MM.1S (cell line): ENCODE data around the gene MUCL3.
A peak's percentile ranks its signal among the peaks of the same experiment; 100 is the strongest.

Source experiments
- DNase-seq: peaks from one replicate; pipeline ENCODE4 v3.0.0-alpha.2; 2015
- H2AFZ ChIP-seq: fragments of 300-600 bp; sonication (generic); 2 replicates; pipeline ENCODE4 v1.6.0; 2016; ENCODE audit warnings: antibody characterized with exemption, low read length
- H3F3A ChIP-seq: fragments of 300-600 bp; sonication (generic); 2 replicates; pipeline ENCODE4 v1.6.1; 2016; ENCODE audit warnings: mild to moderate bottlenecking, antibody characterized with exemption, low read length, moderate library complexity, mixed read lengths; ENCODE audit not compliant: insufficient read depth
- H3K27ac ChIP-seq: fragments of 300-600 bp; sonication (generic); 2 replicates; pipeline ENCODE4 v1.5.1; 2016; ENCODE audit warnings: mild to moderate bottlenecking, low read length
- H3K27me3 ChIP-seq: fragments of 300-600 bp; sonication (generic); replicated peaks from 2 replicates; pipeline ENCODE4 v1.6.0; 2016; ENCODE audit warnings: low read length; ENCODE audit not compliant: insufficient read depth
- H3K36me3 ChIP-seq: fragments of 300-600 bp; sonication (generic); replicated peaks from 2 replicates; pipeline ENCODE4 v1.6.1; 2016; ENCODE audit warnings: mild to moderate bottlenecking, low read length, mixed read lengths; ENCODE audit not compliant: insufficient read depth
- H3K4me1 ChIP-seq: fragments of 300-600 bp; sonication (generic); 2 replicates; pipeline ENCODE4 v1.6.1; 2016; ENCODE audit warnings: low read length, mixed read lengths
- H3K4me2 ChIP-seq: fragments of 300-600 bp; sonication (generic); 2 replicates; pipeline ENCODE4 v1.6.0; 2016; ENCODE audit warnings: low read depth, low read length
- H3K4me3 ChIP-seq: fragments of 300-600 bp; sonication (generic); 2 replicates; pipeline ENCODE4 v1.5.1; 2016; ENCODE audit warnings: low read length, mixed read lengths
- H3K79me2 ChIP-seq: fragments of 300-600 bp; sonication (generic); 2 replicates; pipeline ENCODE4 v1.6.1; 2016; ENCODE audit warnings: mixed run types, low read length, mixed read lengths
- H3K9ac ChIP-seq: fragments of 300-600 bp; sonication (generic); 2 replicates; pipeline ENCODE4 v1.6.1; 2016; ENCODE audit warnings: low read length, mixed read lengths
- H3K9me2 ChIP-seq: fragments of 300-600 bp; sonication (generic); replicated peaks from 2 replicates; pipeline ENCODE4 v1.6.1; 2016; ENCODE audit warnings: mild to moderate bottlenecking, low read length, mixed read lengths; ENCODE audit not compliant: insufficient read depth
- H3K9me3 ChIP-seq: fragments of 300-600 bp; sonication (generic); replicated peaks from 2 replicates; pipeline ENCODE4 v1.6.1; 2016; ENCODE audit warnings: mild to moderate bottlenecking, low read length, mixed read lengths; ENCODE audit not compliant: insufficient read depth
- H4K20me1 ChIP-seq: fragments of 300-600 bp; sonication (generic); 2 replicates; pipeline ENCODE4 v1.6.1; 2016; ENCODE audit warnings: mild to moderate bottlenecking, low read length, moderate library complexity, mixed read lengths; ENCODE audit not compliant: insufficient read depth
- EZH2 ChIP-seq: fragments of 300-600 bp; sonication (generic); optimal IDR thresholded peaks from 2 replicates; pipeline ENCODE3; 2017; ENCODE audit warnings: low read depth, mild to moderate bottlenecking, antibody characterized with exemption, low read length, mixed read lengths
- EZH2phosphoT487 ChIP-seq: fragments of 300-600 bp; sonication (generic); IDR thresholded peaks from 2 replicates; pipeline ENCODE4 v1.6.1; 2018; ENCODE audit warnings: antibody characterized with exemption, low read length
- TF ChIP-seq, protein P1 (sequence below): fragments of 300-600 bp; sonication (generic); IDR thresholded peaks from 2 replicates; pipeline ENCODE4 v1.5.1; 2016; ENCODE audit warnings: antibody characterized with exemption, low read length, mixed read lengths

MUCL3 gene

DNA sequence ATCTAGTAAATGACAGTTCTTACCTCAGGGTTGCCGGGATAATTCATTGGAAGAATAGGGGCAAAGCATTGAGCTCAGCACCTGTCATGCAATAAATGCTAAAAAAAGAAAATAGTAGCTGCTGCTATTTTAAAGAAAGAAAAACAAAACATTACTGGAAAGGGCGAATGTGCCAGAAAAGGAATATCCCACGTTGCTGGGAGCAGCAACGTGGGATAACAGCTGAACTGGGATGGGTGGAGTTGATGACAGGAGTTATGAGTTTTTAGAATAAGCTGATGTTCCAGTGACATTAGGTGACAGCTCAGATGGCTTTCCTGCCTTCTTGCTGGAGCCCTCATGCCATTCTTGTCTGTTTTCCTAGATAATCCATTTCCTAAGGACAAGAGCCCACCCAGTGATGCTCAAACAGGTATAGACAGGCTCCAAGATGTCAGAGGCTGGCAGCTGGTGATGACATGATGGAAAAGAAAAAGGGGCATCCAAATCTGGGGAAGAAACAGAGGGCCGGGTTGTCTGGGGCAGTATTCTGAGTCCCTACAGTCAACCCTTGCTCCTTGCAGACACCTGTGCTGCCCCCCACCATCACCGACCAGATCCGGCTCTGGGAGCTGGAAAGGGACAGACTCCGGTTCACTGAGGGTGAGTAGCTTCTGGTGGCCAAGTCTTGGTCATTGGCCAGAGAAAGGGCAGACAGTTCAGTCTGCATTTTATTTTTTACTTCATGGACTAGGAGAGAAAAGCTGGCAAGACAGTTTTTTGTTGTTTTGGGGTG, 27.8 kb upstream of the MUCL3 start:
- Histone ChIP-seq H3K27ac (no peak overlapping the region), H3K9me3 (no peaks in the 10 kb centered on the region), H3K36me3 (no peaks in the 10 kb centered on the region), H3K4me2 (peak overlapping the region; percentile 98; the same call in 1 of the 2 replicates), H3K4me3 (peak overlapping the region; percentile 85), H3K27me3 (no peaks in the 10 kb centered on the region), H3F3A (no peaks in the 10 kb centered on the region; the same call in 1 of the 2 replicates), H3K4me1 (peaks cover 14% of the 10 kb centered on the region), H3K9ac (0 out of 2 replicates have a peak overlapping the region, but pooled peaks have one; percentile 93), H3K79me2 (peaks cover 10% of the 10 kb centered on the region), H2AFZ (peak overlapping the region; percentile 97), H4K20me1 (no peaks in the 10 kb centered on the region), H3K9me2 (no peaks in the 10 kb centered on the region)
- TF ChIP-seq EZH2, result no peak
- TF ChIP-seq EZH2phosphoT487, result no peak
- TF ChIP-seq, protein P1, sequence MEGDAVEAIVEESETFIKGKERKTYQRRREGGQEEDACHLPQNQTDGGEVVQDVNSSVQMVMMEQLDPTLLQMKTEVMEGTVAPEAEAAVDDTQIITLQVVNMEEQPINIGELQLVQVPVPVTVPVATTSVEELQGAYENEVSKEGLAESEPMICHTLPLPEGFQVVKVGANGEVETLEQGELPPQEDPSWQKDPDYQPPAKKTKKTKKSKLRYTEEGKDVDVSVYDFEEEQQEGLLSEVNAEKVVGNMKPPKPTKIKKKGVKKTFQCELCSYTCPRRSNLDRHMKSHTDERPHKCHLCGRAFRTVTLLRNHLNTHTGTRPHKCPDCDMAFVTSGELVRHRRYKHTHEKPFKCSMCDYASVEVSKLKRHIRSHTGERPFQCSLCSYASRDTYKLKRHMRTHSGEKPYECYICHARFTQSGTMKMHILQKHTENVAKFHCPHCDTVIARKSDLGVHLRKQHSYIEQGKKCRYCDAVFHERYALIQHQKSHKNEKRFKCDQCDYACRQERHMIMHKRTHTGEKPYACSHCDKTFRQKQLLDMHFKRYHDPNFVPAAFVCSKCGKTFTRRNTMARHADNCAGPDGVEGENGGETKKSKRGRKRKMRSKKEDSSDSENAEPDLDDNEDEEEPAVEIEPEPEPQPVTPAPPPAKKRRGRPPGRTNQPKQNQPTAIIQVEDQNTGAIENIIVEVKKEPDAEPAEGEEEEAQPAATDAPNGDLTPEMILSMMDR, result no peak
- DNase-seq, result no peak

- Histone ChIP-seq H2AFZ (peak overlapping the region; percentile 97), H3K36me3 (no peaks in the 10 kb centered on the region), H4K20me1 (no peaks in the 10 kb centered on the region), H3K9ac (peak overlapping the region; percentile 93; the same call in 1 of the 2 replicates), H3K27ac (peak overlapping the region; percentile 45; the same call in 1 of the 2 replicates), H3K4me3 (peak overlapping the region; percentile 85), H3F3A (no peaks in the 10 kb centered on the region; the same call in 1 of the 2 replicates), H3K4me1 (peaks cover 12% of the 10 kb centered on the region), H3K4me2 (peak overlapping the region; percentile 98), H3K9me3 (no peaks in the 10 kb centered on the region), H3K27me3 (no peaks in the 10 kb centered on the region), H3K9me2 (no peaks in the 10 kb centered on the region), H3K79me2 (peaks cover 4% of the 10 kb centered on the region)
- no peak for DNase-seq
- TF ChIP-seq EZH2phosphoT487 (no peak), EZH2 (no peak)
- TF ChIP-seq, protein P1, result no peak
Observed at GRCh38 chr6:30913721-30914075, 27.1 kb upstream of the MUCL3 start.

DNA sequence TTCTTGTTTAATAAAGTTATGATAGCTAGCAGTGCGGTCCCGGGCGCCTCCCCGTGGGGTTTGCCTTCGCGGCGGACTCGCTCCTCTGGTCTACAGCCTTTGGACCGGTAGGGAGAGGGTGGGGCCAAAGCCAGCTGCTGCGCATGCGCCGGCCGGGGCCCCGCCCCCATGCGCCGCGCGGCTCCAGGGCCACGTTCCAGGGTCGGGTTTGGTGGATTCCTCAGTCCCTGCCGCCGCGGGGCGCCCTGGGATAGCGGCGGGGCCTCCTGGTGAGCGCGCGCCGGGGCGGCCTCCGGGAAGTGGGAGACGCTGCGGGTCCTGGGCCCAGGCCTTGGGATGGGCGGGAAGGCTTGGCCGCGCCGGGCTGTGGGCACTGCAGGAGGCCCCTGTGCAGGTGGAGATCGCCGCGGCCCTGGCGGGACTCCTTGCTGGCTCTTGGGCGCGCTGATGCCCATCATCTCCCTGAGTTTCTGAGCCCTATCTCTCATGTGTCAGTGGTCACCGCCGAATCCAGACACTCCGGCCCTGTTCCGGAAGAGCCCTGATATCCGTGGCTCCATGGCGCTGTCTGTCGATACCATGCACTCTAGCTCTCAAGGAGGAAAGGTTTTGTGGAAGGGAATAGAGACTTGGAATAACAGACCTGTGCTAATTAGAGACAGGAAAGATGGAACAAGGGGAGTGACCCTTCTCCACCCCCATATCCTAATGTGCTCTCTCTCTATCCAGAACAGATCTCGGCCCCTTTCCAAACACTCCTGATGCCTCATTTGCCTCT, 26.5 kb upstream of the MUCL3 start, which contains the start of gene VARS2:
Gene VARS2, plus strand, starts transcription at position 163 of the 778 bp plus-strand sequence. Its CDS starts 599 bp downstream, at position 762.
- Histone ChIP-seq H4K20me1 (no peaks in the 10 kb centered on the region), H3K9me2 (no peaks in the 10 kb centered on the region), H2AFZ (peak within 1 kb of the TSS; percentile 97), H3K36me3 (no peaks in the 10 kb centered on the region), H3K4me3 (peak within 1 kb of the TSS; percentile 85), H3K4me1 (peaks cover 8% of the 10 kb centered on the region; the same call in 1 of the 2 replicates), H3K27ac (peak within 1 kb of the TSS; percentile 45; the same call in 1 of the 2 replicates), H3K9ac (peak within 1 kb of the TSS; percentile 93), H3K79me2 (no peaks in the 10 kb centered on the region), H3F3A (no peaks in the 10 kb centered on the region; the same call in 1 of the 2 replicates), H3K27me3 (no peaks in the 10 kb centered on the region), H3K9me3 (no peaks in the 10 kb centered on the region), H3K4me2 (peak within 1 kb of the TSS; percentile 98)
- TF ChIP-seq EZH2phosphoT487 (no peak), EZH2 (no peak)
- TF ChIP-seq, protein P1, result peak; percentile 26
- peak; percentile 88 for DNase-seq
